ENCODE measurements around the gene JAK3. TPM values are rescaled to one million over a fixed set of nuclear protein-coding genes. Genes with fewer than 3 reads are reported as not detected.

The JAK3 gene
- total and polyA plus RNA-seq, 10 of the 15 experiments (the other 5 are each of a cell fraction or from before 2014, with no cell fraction given) = 7.8 to 67.9 (median 33.3) TPM

- ChIA-PET SMC1A (ENCODE audit: uncharacterized antibody, unreplicated experiment) (interaction anchor here (0.9 kb wide), 1 partner anchor 100 kb away, joined by 3 read pairs; no protein-coding TSS in a partner anchor), RAD21 (ENCODE audit: unreplicated experiment) (no interaction called here), POLR2A (interaction anchor here (0.5 kb wide), 1 partner anchor 140 kb away, joined by 3 read pairs; no protein-coding TSS in a partner anchor), CTCF (no interaction called here)
- Histone ChIP-seq H3K79me2 (ENCODE audit: control insufficient read depth, insufficient read depth, low read length) (no peaks in the 10 kb centered on the region), H3K9me3 (replicated peaks; ENCODE audit: control insufficient read depth, insufficient read depth, low read length) (no peaks in the 10 kb centered on the region; the same call in 2 of the 3 replicates), H3K4me3 (no peak overlapping the region), H2AFZ (ENCODE audit: control insufficient read depth, low read depth, low read length) (no peak overlapping the region), H3K4me1 (ENCODE audit: control insufficient read depth, insufficient read depth, low read length) (no peaks in the 10 kb centered on the region), H3K27ac (ENCODE audit: control insufficient read depth, insufficient read depth) (no peak overlapping the region), H3K9ac (ENCODE audit: control insufficient read depth, insufficient read depth, low read length) (no peak overlapping the region), H4K20me1 (ENCODE audit: control insufficient read depth, insufficient read depth) (no peaks in the 10 kb centered on the region), H3K27me3 (replicated peaks in 1 of 2; ENCODE audit: control insufficient read depth in 2 of 2, insufficient read depth in 2 of 2, low read length in 1 of 2) (no peaks in the 10 kb centered on the region), H3K4me2 (ENCODE audit: control insufficient read depth, insufficient read depth) (no peak overlapping the region), H3K36me3 (ENCODE audit: control insufficient read depth in 2 of 2, insufficient read depth in 2 of 2, low read length in 1 of 2) (peaks cover 6 to 13% of the 10 kb centered on the region in 2 experiments)
- DNase-seq (ENCODE audit: low read depth, low spot score) (no peak), ATAC-seq (no peak), FAIRE-seq (no peak)
- in situ Hi-C loops (cut with MboI) = no loop called here
- intact Hi-C loops (cut with micrococcal nuclease; ENCODE audit: unreplicated experiment) = no loop called here
- TF ChIP-seq SRF (IDR thresholded peaks at IDR 0.05; ENCODE audit: low read depth in 2 of 2, low read length in 2 of 2) = no peak
- no TSS peak for BruUV-seq (replicated peaks)
- WGBS (ENCODE audit: insufficient coverage, insufficient replicate concordance, low lambda C conversion rate, missing lambda C conversion rate) = 92% methylated on average over 26 of the region's 29 CpGs
Observed at GRCh38 chr19:17829855-17830566, 17.8 kb downstream of the JAK3 start.

- CTCF ChIA-PET = no interaction called here
- TF ChIP-seq CHD1 (IDR thresholded peaks at IDR 0.05; ENCODE audit: low read depth, low read length) = no peak
- TF ChIP-seq, protein P1, sequence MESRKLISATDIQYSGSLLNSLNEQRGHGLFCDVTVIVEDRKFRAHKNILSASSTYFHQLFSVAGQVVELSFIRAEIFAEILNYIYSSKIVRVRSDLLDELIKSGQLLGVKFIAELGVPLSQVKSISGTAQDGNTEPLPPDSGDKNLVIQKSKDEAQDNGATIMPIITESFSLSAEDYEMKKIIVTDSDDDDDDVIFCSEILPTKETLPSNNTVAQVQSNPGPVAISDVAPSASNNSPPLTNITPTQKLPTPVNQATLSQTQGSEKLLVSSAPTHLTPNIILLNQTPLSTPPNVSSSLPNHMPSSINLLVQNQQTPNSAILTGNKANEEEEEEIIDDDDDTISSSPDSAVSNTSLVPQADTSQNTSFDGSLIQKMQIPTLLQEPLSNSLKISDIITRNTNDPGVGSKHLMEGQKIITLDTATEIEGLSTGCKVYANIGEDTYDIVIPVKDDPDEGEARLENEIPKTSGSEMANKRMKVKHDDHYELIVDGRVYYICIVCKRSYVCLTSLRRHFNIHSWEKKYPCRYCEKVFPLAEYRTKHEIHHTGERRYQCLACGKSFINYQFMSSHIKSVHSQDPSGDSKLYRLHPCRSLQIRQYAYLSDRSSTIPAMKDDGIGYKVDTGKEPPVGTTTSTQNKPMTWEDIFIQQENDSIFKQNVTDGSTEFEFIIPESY (IDR thresholded peaks at IDR 0.05) = no peak
- TF ChIP-seq E2F4 (IDR thresholded peaks at IDR 0.05; ENCODE audit: low read depth, low read length) = no peak
- no peak for TF ChIP-seq LARP7 (IDR thresholded peaks at IDR 0.05)
- no peak for TF ChIP-seq DPF2 (IDR thresholded peaks at IDR 0.05)
- no peak for TF ChIP-seq GATAD2B (conservative IDR thresholded peaks at IDR 0.05; ENCODE audit: low read depth)
- no peak for TF ChIP-seq HDAC2 (IDR thresholded peaks at IDR 0.05)
- TF ChIP-seq, protein P2, sequence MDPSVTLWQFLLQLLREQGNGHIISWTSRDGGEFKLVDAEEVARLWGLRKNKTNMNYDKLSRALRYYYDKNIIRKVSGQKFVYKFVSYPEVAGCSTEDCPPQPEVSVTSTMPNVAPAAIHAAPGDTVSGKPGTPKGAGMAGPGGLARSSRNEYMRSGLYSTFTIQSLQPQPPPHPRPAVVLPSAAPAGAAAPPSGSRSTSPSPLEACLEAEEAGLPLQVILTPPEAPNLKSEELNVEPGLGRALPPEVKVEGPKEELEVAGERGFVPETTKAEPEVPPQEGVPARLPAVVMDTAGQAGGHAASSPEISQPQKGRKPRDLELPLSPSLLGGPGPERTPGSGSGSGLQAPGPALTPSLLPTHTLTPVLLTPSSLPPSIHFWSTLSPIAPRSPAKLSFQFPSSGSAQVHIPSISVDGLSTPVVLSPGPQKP (IDR thresholded peaks at IDR 0.05; ENCODE audit: low read depth, low read length) = no peak
- TF ChIP-seq CBX5 (IDR thresholded peaks at IDR 0.05; ENCODE audit: low read depth) = no peak
- TF ChIP-seq KDM1A (IDR thresholded peaks at IDR 0.05; ENCODE audit: borderline replicate concordance) = no peak
- TF ChIP-seq MTA2 (IDR thresholded peaks at IDR 0.05; ENCODE audit: low read depth) = no peak
- TF ChIP-seq ETV6 (conservative IDR thresholded peaks at IDR 0.05 in 1 of 2, IDR thresholded peaks at IDR 0.05 in 1 of 2; ENCODE audit: borderline replicate concordance in 1 of 2, low read depth in 1 of 2) = no peak
Observed at GRCh38 chr19:17826508-17827056, 21.2 kb downstream of the JAK3 start.

More at GRCh38 chr19:17826508-17827056, 21.2 kb downstream of the JAK3 start:
- ChIA-PET SMC1A (ENCODE audit: uncharacterized antibody, unreplicated experiment) (no interaction called here), RAD21 (ENCODE audit: unreplicated experiment) (no interaction called here), POLR2A (interaction anchor here (0.6 kb wide), 1 partner anchor 126 kb away, joined by 4 read pairs; no protein-coding TSS in a partner anchor)
- no peak overlapping the region for H2AFZ ChIP-seq (ENCODE audit: control insufficient read depth, low read depth, low read length)
- no peaks in the 10 kb centered on the region for H3K4me1 ChIP-seq (ENCODE audit: control insufficient read depth, insufficient read depth, low read length)
- H3K4me3 ChIP-seq = no peak overlapping the region
- H3K9me3 ChIP-seq (replicated peaks; ENCODE audit: control insufficient read depth, insufficient read depth, low read length) = no peaks in the 10 kb centered on the region; the same call in 2 of the 3 replicates
- 92% methylated on average over 13 of the region's 13 CpGs for WGBS (ENCODE audit: insufficient coverage, insufficient replicate concordance, low lambda C conversion rate, missing lambda C conversion rate)
- in situ Hi-C loops (cut with MboI) = no loop called here
- no peaks in the 10 kb centered on the region for H3K79me2 ChIP-seq (ENCODE audit: control insufficient read depth, insufficient read depth, low read length)
- no peak for FAIRE-seq
- no peak overlapping the region for H3K9ac ChIP-seq (ENCODE audit: control insufficient read depth, insufficient read depth, low read length)
- ATAC-seq = no peak
- H3K36me3 ChIP-seq (ENCODE audit: control insufficient read depth in 2 of 2, insufficient read depth in 2 of 2, low read length in 1 of 2) = peaks cover under 1 to 2% of the 10 kb centered on the region in 2 experiments; a peak in 3 of 4 replicates
- H3K27me3 ChIP-seq (replicated peaks in 1 of 2; ENCODE audit: control insufficient read depth in 2 of 2, insufficient read depth in 2 of 2, low read length in 1 of 2) = no peaks in the 10 kb centered on the region
- H4K20me1 ChIP-seq (ENCODE audit: control insufficient read depth, insufficient read depth) = no peaks in the 10 kb centered on the region
- intact Hi-C loops (cut with micrococcal nuclease; ENCODE audit: unreplicated experiment) = no loop called here
- no TSS peak for BruUV-seq (replicated peaks)
- H3K4me2 ChIP-seq (ENCODE audit: control insufficient read depth, insufficient read depth) = no peak overlapping the region
- H3K27ac ChIP-seq (ENCODE audit: control insufficient read depth, insufficient read depth) = no peak overlapping the region
- no peak for DNase-seq (ENCODE audit: low read depth, low spot score)

Data from GM12878 (cell line).